Keratinocyte (primary cell): Measurements from ENCODE around the gene SPATA20.

Experiments
- EZH2 ChIP-seq: IDR thresholded peaks from one replicate; pipeline ENCODE4 v1.6.1; 2012; ENCODE audit warnings: inconsistent platforms, mild to moderate bottlenecking, low read length, moderate library complexity
- TF ChIP-seq, protein P1 (sequence below), 3 experiments: IDR thresholded peaks in 1 of 3; conservative IDR thresholded peaks in 1 of 3; optimal IDR thresholded peaks in 1 of 3; 2 replicates in 2 of 3; 3 replicates in 1 of 3; pipeline versions ENCODE3 to v1.5.1; 2011; ENCODE audit warnings: low read length in 3 of 3, mild to moderate bottlenecking in 3 of 3, moderate library complexity in 2 of 3, control low read depth in 1 of 3, inconsistent platforms in 1 of 3; ENCODE audit not compliant: insufficient read depth in 2 of 3; ENCODE audit errors: extremely low read depth in 1 of 3

GRCh38 chr17:50570528-50570927, 23.6 kb downstream of the SPATA20 start:
- TF ChIP-seq EZH2 = no peak
- TF ChIP-seq, protein P1, sequence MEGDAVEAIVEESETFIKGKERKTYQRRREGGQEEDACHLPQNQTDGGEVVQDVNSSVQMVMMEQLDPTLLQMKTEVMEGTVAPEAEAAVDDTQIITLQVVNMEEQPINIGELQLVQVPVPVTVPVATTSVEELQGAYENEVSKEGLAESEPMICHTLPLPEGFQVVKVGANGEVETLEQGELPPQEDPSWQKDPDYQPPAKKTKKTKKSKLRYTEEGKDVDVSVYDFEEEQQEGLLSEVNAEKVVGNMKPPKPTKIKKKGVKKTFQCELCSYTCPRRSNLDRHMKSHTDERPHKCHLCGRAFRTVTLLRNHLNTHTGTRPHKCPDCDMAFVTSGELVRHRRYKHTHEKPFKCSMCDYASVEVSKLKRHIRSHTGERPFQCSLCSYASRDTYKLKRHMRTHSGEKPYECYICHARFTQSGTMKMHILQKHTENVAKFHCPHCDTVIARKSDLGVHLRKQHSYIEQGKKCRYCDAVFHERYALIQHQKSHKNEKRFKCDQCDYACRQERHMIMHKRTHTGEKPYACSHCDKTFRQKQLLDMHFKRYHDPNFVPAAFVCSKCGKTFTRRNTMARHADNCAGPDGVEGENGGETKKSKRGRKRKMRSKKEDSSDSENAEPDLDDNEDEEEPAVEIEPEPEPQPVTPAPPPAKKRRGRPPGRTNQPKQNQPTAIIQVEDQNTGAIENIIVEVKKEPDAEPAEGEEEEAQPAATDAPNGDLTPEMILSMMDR (optimal IDR thresholded peaks at IDR 0.05 in 1 of 3, IDR thresholded peaks at IDR 0.05 in 1 of 3, conservative IDR thresholded peaks at IDR 0.05 in 1 of 3; ENCODE audit: extremely low read depth in 1 of 3, insufficient read depth in 2 of 3, low read length in 3 of 3) = no peak
